HepG2 (cell line): ENCODE data around the gene ENTPD1. TPM values are rescaled to one million over a fixed set of nuclear protein-coding genes. Genes with fewer than 3 reads are reported as not detected.

Source experiments
- ADNP ChIP-seq: sonication (generic); formaldehyde crosslinking; IDR thresholded peaks from 2 replicates; pipeline ENCODE4 v1.4.0; 2020; ENCODE audit warnings: missing genetic modification reagents
- AKAP8 ChIP-seq: sonication (generic); formaldehyde crosslinking; IDR thresholded peaks from 2 replicates; pipeline ENCODE4 v1.5.1; 2020; ENCODE audit warnings: mild to moderate bottlenecking, missing genetic modification reagents
- DDIT3 ChIP-seq: sonication (generic); formaldehyde crosslinking; IDR thresholded peaks from 2 replicates; pipeline ENCODE4 v1.4.0; 2020; ENCODE audit warnings: mild to moderate bottlenecking, missing genetic modification reagents
- FOXJ3 ChIP-seq: sonication (generic); formaldehyde crosslinking; IDR thresholded peaks from 2 replicates; pipeline ENCODE4 v1.4.0; 2020; ENCODE audit warnings: missing genetic modification reagents, mild to moderate bottlenecking, borderline replicate concordance
- HBP1 ChIP-seq: IDR thresholded peaks from 2 replicates; pipeline ENCODE4 v1.6.1; 2016; ENCODE audit warnings: low read depth, control low read depth
- HOXA5 ChIP-seq: sonication (generic); formaldehyde crosslinking; IDR thresholded peaks from 2 replicates; pipeline ENCODE4 v1.4.0; 2020; ENCODE audit warnings: missing genetic modification reagents
- MYC ChIP-seq: sonication (generic); formaldehyde crosslinking; IDR thresholded peaks from 2 replicates; pipeline ENCODE4 v1.9.0; 2021; ENCODE audit warnings: missing genetic modification reagents, borderline replicate concordance
- NR1H2 ChIP-seq: sonication (generic); formaldehyde crosslinking; IDR thresholded peaks from 2 replicates; pipeline ENCODE4 v1.8.1; 2022; ENCODE audit warnings: low read depth, missing genetic modification reagents, borderline replicate concordance
- PLSCR1 ChIP-seq: sonication (generic); formaldehyde crosslinking; IDR thresholded peaks from 2 replicates; pipeline ENCODE4 v1.5.0; 2020; ENCODE audit warnings: missing genetic modification reagents, mild to moderate bottlenecking, borderline replicate concordance
- RARA ChIP-seq: IDR thresholded peaks from 2 replicates; pipeline ENCODE4 v1.6.1; 2016; ENCODE audit warnings: missing genetic modification reagents, missing compliant biosample characterization
- SP4 ChIP-seq: sonication (generic); formaldehyde crosslinking; IDR thresholded peaks from 2 replicates; pipeline ENCODE4 v1.8.1; 2023; ENCODE audit warnings: mild to moderate bottlenecking, missing genetic modification reagents
- TAF1 ChIP-seq: sonication (generic); formaldehyde crosslinking; IDR thresholded peaks from 2 replicates; pipeline ENCODE4 v1.4.0; 2020; ENCODE audit warnings: missing genetic modification reagents
- TBL1XR1 ChIP-seq: fragments of 150-350 bp; IDR thresholded peaks from 2 replicates; pipeline ENCODE4 v1.6.1; 2014; ENCODE audit warnings: borderline replicate concordance, low read length; ENCODE audit not compliant: partially characterized antibody
- TFAP4 ChIP-seq: sonication (generic); IDR thresholded peaks from 2 replicates; pipeline ENCODE4 v1.6.1; 2016; ENCODE audit warnings: low read depth, borderline replicate concordance
- ZBTB10 ChIP-seq: sonication (generic); formaldehyde crosslinking; IDR thresholded peaks from 2 replicates; pipeline ENCODE4 v1.4.0; 2020; ENCODE audit warnings: missing genetic modification reagents, borderline replicate concordance
- ZBTB37 ChIP-seq: sonication (generic); formaldehyde crosslinking; IDR thresholded peaks from 2 replicates; pipeline ENCODE4 v1.4.0; 2020; ENCODE audit warnings: mild to moderate bottlenecking, missing genetic modification reagents
- ZNF263 ChIP-seq: sonication (generic); formaldehyde crosslinking; IDR thresholded peaks from 2 replicates; pipeline ENCODE4 v1.4.0; 2020; ENCODE audit warnings: missing genetic modification reagents
- ZNF350 ChIP-seq: sonication (generic); formaldehyde crosslinking; IDR thresholded peaks from 2 replicates; pipeline ENCODE4 v1.4.0; 2020; ENCODE audit warnings: mild to moderate bottlenecking, low read depth, missing genetic modification reagents, borderline replicate concordance
- ZNF639 ChIP-seq: conservative IDR thresholded peaks from 2 replicates; pipeline ENCODE4 v1.6.1; 2018; ENCODE audit warnings: missing genetic modification reagents
- ZNF841 ChIP-seq: sonication (generic); formaldehyde crosslinking; IDR thresholded peaks from 2 replicates; pipeline ENCODE4 v1.8.1; 2023; ENCODE audit warnings: missing genetic modification reagents, borderline replicate concordance
- ZZZ3 ChIP-seq: sonication (generic); formaldehyde crosslinking; IDR thresholded peaks from 2 replicates; pipeline ENCODE4 v1.4.0; 2020; ENCODE audit warnings: missing genetic modification reagents, mild to moderate bottlenecking, borderline replicate concordance
- polyA plus RNA-seq, 8 experiments: library from polyadenylated mRNA; depleted of rRNA in 3 of 8; stranded (reverse) in 7 of 8; unstranded in 1 of 8; fragments of >200 nt; fragmentation: Illumina TruSeq in 4 of 8; extraction: Trizol in 4 of 8; gene quantifications; 2 replicates each; pipeline versions ENCODE4 v1.2.1 to v1.2.3, GENCODE V29; 2011 to 2016; ENCODE audit warnings: low read depth in 4 of 8, missing spikeins in 1 of 8, mixed read lengths in 1 of 8; ENCODE audit not compliant: insufficient read depth in 1 of 8
- total RNA-seq, 5 experiments: library from RNA; depleted of rRNA; stranded (reverse); fragments of >200 nt; fragmentation: Illumina TruSeq; extraction: Trizol; gene quantifications; 2 replicates each; pipeline ENCODE4 v1.2.3, GENCODE V29; 2016; ENCODE audit warnings: low read depth in 1 of 5

ENTPD1 gene
- total and polyA plus RNA-seq, 2 of the 13 experiments (the other 11 are each of a cell fraction or from before 2014, with no cell fraction given): 0.07 TPM

GRCh38 chr10:95865814-95866466, 110.0 kb downstream of the ENTPD1 start (continued):
- TF ChIP-seq HBP1 (CRISPR knock-in tag) (0 out of 2 replicates have a peak, but pooled peaks have one; percentile 27), ZNF350 (CRISPR knock-in tag) (no peak), FOXJ3 (CRISPR knock-in tag) (no peak), SP4 (CRISPR knock-in tag) (no peak), RARA (CRISPR knock-in tag) (peak; percentile 43; the same call in 1 of the 2 replicates), ZNF841 (CRISPR knock-in tag) (no peak), TBL1XR1 (no peak), ADNP (CRISPR knock-in tag) (no peak), ZNF263 (no peak), AKAP8 (CRISPR knock-in tag) (no peak), MYC (CRISPR knock-in tag) (no peak), HOXA5 (CRISPR knock-in tag) (no peak), TFAP4 (peak; percentile 92), DDIT3 (CRISPR knock-in tag) (no peak), NR1H2 (CRISPR knock-in tag) (no peak), ZZZ3 (no peak), PLSCR1 (CRISPR knock-in tag) (no peak), ZBTB10 (no peak), TAF1 (CRISPR knock-in tag) (no peak), ZNF639 (CRISPR knock-in tag) (no peak), ZBTB37 (no peak)
